PC-9 (cell line): Measurements from ENCODE around the gene PI4KA.

Experiments used
- CTCF ChIP-seq: fragments of 200-600 bp; sonication (generic); conservative IDR thresholded peaks from 2 replicates; pipeline ENCODE4 v1.6.1; 2017; ENCODE audit warnings: mixed run types, antibody characterized with exemption, mild to moderate bottlenecking, moderate library complexity
- EZH2 ChIP-seq: fragments of 200-600 bp; sonication (generic); IDR thresholded peaks from 2 replicates; pipeline ENCODE4 v1.8.0; 2017; ENCODE audit warnings: antibody characterized with exemption, low read depth

- TF ChIP-seq CTCF (no peak), EZH2 (no peak)
These were observed 45.6 kb downstream of the PI4KA start for GRCh38 chr22:20813056-20813455.
